Keratinocyte (primary cell): ENCODE measurements around the gene PCID2.

Experiments used
- EZH2 ChIP-seq: IDR thresholded peaks from one replicate; pipeline ENCODE4 v1.6.1; 2012; ENCODE audit warnings: inconsistent platforms, mild to moderate bottlenecking, low read length, moderate library complexity
- TF ChIP-seq, protein P1 (sequence below), 3 experiments: IDR thresholded peaks in 1 of 3; conservative IDR thresholded peaks in 1 of 3; optimal IDR thresholded peaks in 1 of 3; 2 replicates in 2 of 3; 3 replicates in 1 of 3; pipeline versions ENCODE3 to v1.5.1; 2011; ENCODE audit warnings: low read length in 3 of 3, mild to moderate bottlenecking in 3 of 3, moderate library complexity in 2 of 3, control low read depth in 1 of 3, inconsistent platforms in 1 of 3; ENCODE audit not compliant: insufficient read depth in 2 of 3; ENCODE audit errors: extremely low read depth in 1 of 3

DNA sequence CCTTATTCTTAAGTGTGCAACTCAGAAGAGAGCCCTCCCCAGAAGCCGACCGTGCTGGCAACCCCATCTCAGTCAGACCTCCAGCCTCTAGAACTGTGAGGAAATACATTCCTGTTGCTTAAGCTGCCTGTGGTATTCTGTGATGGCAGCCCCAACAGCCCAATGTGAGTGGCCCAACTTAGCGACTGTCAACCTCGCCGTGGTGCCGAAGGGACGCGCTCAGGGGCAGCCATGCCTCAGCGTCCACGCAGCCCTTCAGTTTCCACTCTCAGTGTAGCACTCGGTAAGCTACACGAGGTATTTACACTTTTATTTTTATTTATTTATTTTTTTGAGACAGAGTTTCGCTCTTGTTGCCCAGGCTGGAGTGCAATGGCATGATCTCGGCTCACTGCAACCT is 31.6 kb downstream of the PCID2 start:
- TF ChIP-seq, protein P1, sequence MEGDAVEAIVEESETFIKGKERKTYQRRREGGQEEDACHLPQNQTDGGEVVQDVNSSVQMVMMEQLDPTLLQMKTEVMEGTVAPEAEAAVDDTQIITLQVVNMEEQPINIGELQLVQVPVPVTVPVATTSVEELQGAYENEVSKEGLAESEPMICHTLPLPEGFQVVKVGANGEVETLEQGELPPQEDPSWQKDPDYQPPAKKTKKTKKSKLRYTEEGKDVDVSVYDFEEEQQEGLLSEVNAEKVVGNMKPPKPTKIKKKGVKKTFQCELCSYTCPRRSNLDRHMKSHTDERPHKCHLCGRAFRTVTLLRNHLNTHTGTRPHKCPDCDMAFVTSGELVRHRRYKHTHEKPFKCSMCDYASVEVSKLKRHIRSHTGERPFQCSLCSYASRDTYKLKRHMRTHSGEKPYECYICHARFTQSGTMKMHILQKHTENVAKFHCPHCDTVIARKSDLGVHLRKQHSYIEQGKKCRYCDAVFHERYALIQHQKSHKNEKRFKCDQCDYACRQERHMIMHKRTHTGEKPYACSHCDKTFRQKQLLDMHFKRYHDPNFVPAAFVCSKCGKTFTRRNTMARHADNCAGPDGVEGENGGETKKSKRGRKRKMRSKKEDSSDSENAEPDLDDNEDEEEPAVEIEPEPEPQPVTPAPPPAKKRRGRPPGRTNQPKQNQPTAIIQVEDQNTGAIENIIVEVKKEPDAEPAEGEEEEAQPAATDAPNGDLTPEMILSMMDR (optimal IDR thresholded peaks at IDR 0.05 in 1 of 3, IDR thresholded peaks at IDR 0.05 in 1 of 3, conservative IDR thresholded peaks at IDR 0.05 in 1 of 3; ENCODE audit: extremely low read depth in 1 of 3, insufficient read depth in 2 of 3, low read length in 3 of 3), result no peak
- no peak for TF ChIP-seq EZH2
